Measurements from ENCODE around the gene MORN1.

DNA sequence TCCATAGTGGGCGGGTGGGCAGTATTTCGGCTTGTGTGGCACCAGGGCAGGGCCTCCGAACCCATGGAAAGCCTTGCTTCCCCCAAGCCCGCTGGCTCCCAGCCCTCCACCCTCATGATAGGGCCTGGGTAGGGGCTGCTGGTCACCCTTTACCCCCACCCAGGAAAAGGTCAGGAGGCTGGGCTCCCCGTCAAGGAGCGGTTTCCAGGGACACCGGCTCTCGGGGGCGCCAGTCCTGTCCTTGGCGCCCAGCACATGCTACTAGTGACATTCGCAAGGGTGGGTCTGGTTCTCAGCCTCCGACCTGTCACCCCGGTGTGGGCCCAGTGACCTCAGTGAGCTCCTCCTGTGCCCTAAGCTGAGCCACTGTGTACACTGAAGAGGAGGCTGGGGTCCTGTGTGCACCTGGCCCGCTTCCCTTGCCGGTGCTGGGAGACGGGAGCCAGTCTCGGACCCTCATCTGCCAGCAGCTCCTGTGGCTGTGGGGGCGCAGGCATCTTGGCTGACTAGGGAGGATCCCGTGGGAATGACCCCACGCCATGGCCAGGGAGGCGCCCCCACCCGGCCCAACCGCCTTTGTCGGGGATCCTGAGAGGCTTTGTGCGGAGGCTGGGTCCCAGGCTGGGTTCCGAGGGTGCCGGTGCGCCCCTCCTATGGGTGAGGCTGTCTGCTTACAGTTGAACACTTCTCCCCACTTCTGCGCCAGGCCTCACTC lies 108.6 kb downstream of the MORN1 start:
- TF ChIP-seq, protein P1, sequence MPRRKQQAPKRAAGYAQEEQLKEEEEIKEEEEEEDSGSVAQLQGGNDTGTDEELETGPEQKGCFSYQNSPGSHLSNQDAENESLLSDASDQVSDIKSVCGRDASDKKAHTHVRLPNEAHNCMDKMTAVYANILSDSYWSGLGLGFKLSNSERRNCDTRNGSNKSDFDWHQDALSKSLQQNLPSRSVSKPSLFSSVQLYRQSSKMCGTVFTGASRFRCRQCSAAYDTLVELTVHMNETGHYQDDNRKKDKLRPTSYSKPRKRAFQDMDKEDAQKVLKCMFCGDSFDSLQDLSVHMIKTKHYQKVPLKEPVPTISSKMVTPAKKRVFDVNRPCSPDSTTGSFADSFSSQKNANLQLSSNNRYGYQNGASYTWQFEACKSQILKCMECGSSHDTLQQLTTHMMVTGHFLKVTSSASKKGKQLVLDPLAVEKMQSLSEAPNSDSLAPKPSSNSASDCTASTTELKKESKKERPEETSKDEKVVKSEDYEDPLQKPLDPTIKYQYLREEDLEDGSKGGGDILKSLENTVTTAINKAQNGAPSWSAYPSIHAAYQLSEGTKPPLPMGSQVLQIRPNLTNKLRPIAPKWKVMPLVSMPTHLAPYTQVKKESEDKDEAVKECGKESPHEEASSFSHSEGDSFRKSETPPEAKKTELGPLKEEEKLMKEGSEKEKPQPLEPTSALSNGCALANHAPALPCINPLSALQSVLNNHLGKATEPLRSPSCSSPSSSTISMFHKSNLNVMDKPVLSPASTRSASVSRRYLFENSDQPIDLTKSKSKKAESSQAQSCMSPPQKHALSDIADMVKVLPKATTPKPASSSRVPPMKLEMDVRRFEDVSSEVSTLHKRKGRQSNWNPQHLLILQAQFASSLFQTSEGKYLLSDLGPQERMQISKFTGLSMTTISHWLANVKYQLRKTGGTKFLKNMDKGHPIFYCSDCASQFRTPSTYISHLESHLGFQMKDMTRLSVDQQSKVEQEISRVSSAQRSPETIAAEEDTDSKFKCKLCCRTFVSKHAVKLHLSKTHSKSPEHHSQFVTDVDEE (CRISPR knock-in tag; IDR thresholded peaks at IDR 0.05), result no peak
- no peak for TF ChIP-seq OSR1 (CRISPR knock-in tag; IDR thresholded peaks at IDR 0.05)
- TF ChIP-seq, protein P2, sequence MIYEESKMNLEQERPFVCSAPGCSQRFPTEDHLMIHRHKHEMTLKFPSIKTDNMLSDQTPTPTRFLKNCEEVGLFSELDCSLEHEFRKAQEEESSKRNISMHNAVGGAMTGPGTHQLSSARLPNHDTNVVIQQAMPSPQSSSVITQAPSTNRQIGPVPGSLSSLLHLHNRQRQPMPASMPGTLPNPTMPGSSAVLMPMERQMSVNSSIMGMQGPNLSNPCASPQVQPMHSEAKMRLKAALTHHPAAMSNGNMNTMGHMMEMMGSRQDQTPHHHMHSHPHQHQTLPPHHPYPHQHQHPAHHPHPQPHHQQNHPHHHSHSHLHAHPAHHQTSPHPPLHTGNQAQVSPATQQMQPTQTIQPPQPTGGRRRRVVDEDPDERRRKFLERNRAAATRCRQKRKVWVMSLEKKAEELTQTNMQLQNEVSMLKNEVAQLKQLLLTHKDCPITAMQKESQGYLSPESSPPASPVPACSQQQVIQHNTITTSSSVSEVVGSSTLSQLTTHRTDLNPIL (CRISPR knock-in tag; IDR thresholded peaks at IDR 0.05; ENCODE audit: low read depth), result no peak
